Nephron (organoid): Measurements from ENCODE around the gene IQCE.
"Not testable (repeated sequence)": the region's sequence is repeated elsewhere in the genome, so short reads cannot be mapped to it uniquely, and the experiment has no call there.

Experiments used
- H3K27ac Mint-ChIP-seq, 3 experiments: 2 replicates each; pipeline ENCODE4 v1.8.0; 2020; ENCODE audit warnings: mixed read lengths in 3 of 3, mild to moderate bottlenecking in 2 of 3, moderate library complexity in 1 of 3
- H3K27me3 Mint-ChIP-seq: 2 replicates; pipeline ENCODE4 v1.8.0; 2021; ENCODE audit warnings: low read depth, mild to moderate bottlenecking, moderate library complexity, mixed read lengths
- H3K36me3 Mint-ChIP-seq: 2 replicates; pipeline ENCODE4 v1.8.0; 2020; ENCODE audit warnings: low read depth, mixed read lengths
- H3K4me1 Mint-ChIP-seq: 2 replicates; pipeline ENCODE4 v1.8.0; 2020; ENCODE audit warnings: mixed read lengths
- H3K4me3 Mint-ChIP-seq, 3 experiments: 2 replicates each; pipeline ENCODE4 v1.8.0; 2020; ENCODE audit warnings: mild to moderate bottlenecking in 3 of 3, mixed read lengths in 3 of 3, moderate library complexity in 2 of 3
- H3K9me3 Mint-ChIP-seq: 2 replicates; pipeline ENCODE4 v1.8.0; 2020; ENCODE audit warnings: mixed read lengths
- CTCF ChIP-seq, 3 experiments: fragments of 200-600 bp; sonication (generic); IDR thresholded peaks; one replicate each; pipeline ENCODE4 v1.5.0; 2021; ENCODE audit warnings: antibody characterized with exemption in 3 of 3; ENCODE audit not compliant: unreplicated experiment in 3 of 3

The IQCE gene

GRCh38 chr7:2530071-2530987 lies 28.4 kb upstream of the IQCE start:
- Mint-ChIP-seq H3K4me1 (peaks cover 10% of the 10 kb centered on the region), H3K9me3 (no peaks in the 10 kb centered on the region), H3K27me3 (no peaks in the 10 kb centered on the region), H3K36me3 (no peaks in the 10 kb centered on the region), H3K4me3 (no peak overlapping the region), H3K27ac (no peak overlapping the region)
- no peak for TF ChIP-seq CTCF (IDR thresholded peaks at IDR 0.05; ENCODE audit: unreplicated experiment in 3 of 3)

- H3K4me3 Mint-ChIP-seq = not testable (repeated sequence)
Observed at GRCh38 chr7:2530994-2531795, 27.6 kb upstream of the IQCE start.

GRCh38 chr7:2531796-2532110 lies 27.0 kb upstream of the IQCE start:
- not testable (repeated sequence) for H3K9me3 Mint-ChIP-seq, H3K27ac Mint-ChIP-seq, H3K4me1 Mint-ChIP-seq, H3K27me3 Mint-ChIP-seq, H3K36me3 Mint-ChIP-seq, H3K4me3 Mint-ChIP-seq

More at GRCh38 chr7:2530994-2531795, 27.6 kb upstream of the IQCE start:
- H3K27ac Mint-ChIP-seq, H3K27me3 Mint-ChIP-seq, H3K4me1 Mint-ChIP-seq, H3K36me3 Mint-ChIP-seq, H3K9me3 Mint-ChIP-seq: not testable (repeated sequence)

- H3K4me3 Mint-ChIP-seq, H3K27ac Mint-ChIP-seq, H3K4me1 Mint-ChIP-seq, H3K36me3 Mint-ChIP-seq, H3K27me3 Mint-ChIP-seq, H3K9me3 Mint-ChIP-seq: not testable (repeated sequence)
Observed at GRCh38 chr7:2532199-2532772, 26.5 kb upstream of the IQCE start.

- H3K36me3 Mint-ChIP-seq, H3K4me1 Mint-ChIP-seq, H3K27ac Mint-ChIP-seq, H3K4me3 Mint-ChIP-seq, H3K9me3 Mint-ChIP-seq, H3K27me3 Mint-ChIP-seq: not testable (repeated sequence)
Observed at GRCh38 chr7:2532816-2533215, 26.0 kb upstream of the IQCE start.

- not testable (repeated sequence) for H3K4me3 Mint-ChIP-seq, H3K27me3 Mint-ChIP-seq, H3K36me3 Mint-ChIP-seq, H3K9me3 Mint-ChIP-seq, H3K4me1 Mint-ChIP-seq, H3K27ac Mint-ChIP-seq
Observed at GRCh38 chr7:2533566-2533965, 25.2 kb upstream of the IQCE start.

GRCh38 chr7:2534214-2534613 lies 24.6 kb upstream of the IQCE start:
- not testable (repeated sequence) for H3K4me1 Mint-ChIP-seq, H3K9me3 Mint-ChIP-seq, H3K36me3 Mint-ChIP-seq, H3K4me3 Mint-ChIP-seq, H3K27ac Mint-ChIP-seq, H3K27me3 Mint-ChIP-seq

- not testable (repeated sequence) for H3K4me3 Mint-ChIP-seq, H3K9me3 Mint-ChIP-seq, H3K36me3 Mint-ChIP-seq, H3K4me1 Mint-ChIP-seq, H3K27me3 Mint-ChIP-seq, H3K27ac Mint-ChIP-seq
Observed at GRCh38 chr7:2535872-2536627, 22.7 kb upstream of the IQCE start.

- TF ChIP-seq CTCF (IDR thresholded peaks at IDR 0.05; ENCODE audit: unreplicated experiment in 3 of 3) = no peak
- Mint-ChIP-seq H3K4me3 (no peak overlapping the region), H3K27me3 (no peaks in the 10 kb centered on the region), H3K9me3 (no peaks in the 10 kb centered on the region), H3K27ac (no peak overlapping the region), H3K36me3 (no peaks in the 10 kb centered on the region), H3K4me1 (no peaks in the 10 kb centered on the region)
Observed at GRCh38 chr7:2537981-2538851, 20.6 kb upstream of the IQCE start.
